IMR-90 (cell line): Measurements from ENCODE around the gene ADPRHL1. TPM values are rescaled to one million over a fixed set of nuclear protein-coding genes. Genes with fewer than 3 reads are reported as not detected.

ENCODE experiments used
- ATAC-seq: fragments of 200-7000 bp; cut with Tn5 transposase; 2 replicates; pipeline ENCODE4 v1.9.1; 2020; ENCODE audit warnings: low read depth, mild to moderate bottlenecking, moderate library complexity
- BruUV-seq: library from RNA; stranded (reverse); fragments of 400-500 nt; replicated peaks from 2 replicates; lab custom pipeline; 2021; lab: Mats Ljungman, UMichigan
- CTCF ChIA-PET: fragments of 300-600 bp; formaldehyde crosslinking; extraction: SDS; loops from one replicate; lab custom pipeline; 2021; ENCODE audit warnings: antibody characterized with exemption; lab: Yijun Ruan, JAX
- POLR2A ChIA-PET: fragments of 300-600 bp; sonication (Branson Sonifier 250); formaldehyde crosslinking; loops from one replicate; lab custom pipeline; 2022; ENCODE audit warnings: antibody characterized with exemption; ENCODE audit not compliant: unreplicated experiment; lab: Charles Lee
- DNase-seq: peaks from one replicate; pipeline ENCODE4 v3.0.0; 2013
- H2AFZ ChIP-seq: replicated peaks from 2 replicates; pipeline ENCODE3; 2013; ENCODE audit warnings: low read length, mild to moderate bottlenecking; ENCODE audit not compliant: poor library complexity
- H2AK5ac ChIP-seq: 2 replicates; pipeline ENCODE4 v1.6.1; 2013; ENCODE audit warnings: low read depth, low read length, inconsistent platforms
- H2AK9ac ChIP-seq: replicated peaks from 2 replicates; pipeline ENCODE3; 2013; ENCODE audit warnings: mild to moderate bottlenecking, low read depth, low read length, moderate library complexity; ENCODE audit not compliant: poor library complexity
- H2BK120ac ChIP-seq: 2 replicates; pipeline ENCODE4 v1.6.1; 2013; ENCODE audit warnings: low read depth, low read length, inconsistent platforms
- H2BK15ac ChIP-seq: 3 replicates; pipeline ENCODE4 v1.6.1; 2013; ENCODE audit warnings: low read depth, low read length, inconsistent platforms
- H2BK20ac ChIP-seq: 2 replicates; pipeline ENCODE4 v1.6.1; 2013; ENCODE audit warnings: low read depth, mild to moderate bottlenecking, inconsistent platforms, low read length, moderate library complexity
- H2BK5ac ChIP-seq: 2 replicates; pipeline ENCODE4 v1.6.1; 2013; ENCODE audit warnings: mild to moderate bottlenecking, low read depth, low read length, inconsistent platforms; ENCODE audit not compliant: poor library complexity, severe bottlenecking
- H3K14ac ChIP-seq: replicated peaks from 2 replicates; pipeline ENCODE4 v1.6.1; 2013; ENCODE audit warnings: low read depth, low read length, inconsistent platforms
- H3K18ac ChIP-seq: 2 replicates; pipeline ENCODE4 v1.6.1; 2013; ENCODE audit warnings: low read depth, low read length, control low read depth
- H3K23ac ChIP-seq: 2 replicates; pipeline ENCODE4 v1.6.1; 2013; ENCODE audit warnings: low read depth, low read length, inconsistent platforms
- H3K27ac ChIP-seq: 2 replicates; pipeline ENCODE4 v1.5.1; 2013; ENCODE audit warnings: mild to moderate bottlenecking, control low read depth, low read length; ENCODE audit not compliant: insufficient read depth
- H3K27me3 ChIP-seq: 2 replicates; pipeline ENCODE4 v1.6.1; 2013; ENCODE audit warnings: low read length; ENCODE audit not compliant: control insufficient read depth, insufficient read depth
- H3K36me3 ChIP-seq: 2 replicates; pipeline ENCODE4 v1.6.1; 2013; ENCODE audit warnings: low read length, mixed read lengths; ENCODE audit not compliant: control insufficient read depth, insufficient read depth
- H3K4ac ChIP-seq: 2 replicates; pipeline ENCODE4 v1.6.1; 2013; ENCODE audit warnings: low read depth, low read length, inconsistent platforms
- H3K4me1 ChIP-seq: 2 replicates; pipeline ENCODE4 v1.6.1; 2013; ENCODE audit warnings: low read length, mixed read lengths; ENCODE audit not compliant: control insufficient read depth, insufficient read depth
- H3K4me2 ChIP-seq: 2 replicates; pipeline ENCODE4 v1.6.1; 2013; ENCODE audit warnings: low read depth, mild to moderate bottlenecking, control low read depth, low read length, moderate library complexity
- H3K4me3 ChIP-seq: 2 replicates; pipeline ENCODE4 v1.5.1; 2013; ENCODE audit warnings: low read depth, mild to moderate bottlenecking, control low read depth, low read length, moderate library complexity; ENCODE audit not compliant: insufficient read depth
- H3K56ac ChIP-seq: 2 replicates; pipeline ENCODE4 v1.6.1; 2013; ENCODE audit warnings: low read length, inconsistent platforms; ENCODE audit not compliant: insufficient read depth; ENCODE audit errors: extremely low read depth
- H3K79me1 ChIP-seq, 2 experiments: 2 replicates each; pipeline ENCODE4 v1.6.1; 2013; ENCODE audit warnings: low read length in 2 of 2, inconsistent platforms in 1 of 2, low read depth in 1 of 2
- H3K9ac ChIP-seq: 2 replicates; pipeline ENCODE4 v1.6.1; 2013; ENCODE audit warnings: low read depth, low read length, control low read depth
- H3K9me1 ChIP-seq: 2 replicates; pipeline ENCODE4 v1.6.1; 2013; ENCODE audit warnings: low read length, inconsistent platforms; ENCODE audit not compliant: insufficient read depth
- H3K9me3 ChIP-seq: 2 replicates; pipeline ENCODE4 v1.6.1; 2013; ENCODE audit warnings: low read length; ENCODE audit not compliant: control insufficient read depth, insufficient read depth
- H4K20me1 ChIP-seq: 2 replicates; pipeline ENCODE4 v1.6.1; 2013; ENCODE audit warnings: low read length, inconsistent platforms; ENCODE audit not compliant: insufficient read depth
- H4K5ac ChIP-seq: 2 replicates; pipeline ENCODE4 v1.6.1; 2013; ENCODE audit warnings: mild to moderate bottlenecking, low read depth, low read length, control low read depth
- H4K8ac ChIP-seq, 2 experiments: 2 replicates each; pipeline ENCODE4 v1.6.1; 2013; ENCODE audit warnings: low read depth in 2 of 2, low read length in 2 of 2, control low read depth in 1 of 2, inconsistent platforms in 1 of 2
- H4K91ac ChIP-seq: 2 replicates; pipeline ENCODE4 v1.6.1; 2013; ENCODE audit warnings: low read depth, low read length, inconsistent platforms; ENCODE audit not compliant: insufficient read depth
- CEBPB ChIP-seq: IDR thresholded peaks from 2 replicates; pipeline ENCODE4 v1.6.1; 2012; ENCODE audit warnings: low read depth, low read length, improper control_type of control experiment
- NFE2L2 ChIP-seq: fragments of 150-350 bp; IDR thresholded peaks from 2 replicates; pipeline ENCODE4 v1.6.1; 2016; ENCODE audit warnings: low read depth, mild to moderate bottlenecking, low read length
- POLR2A ChIP-seq: IDR thresholded peaks from 2 replicates; pipeline ENCODE4 v1.6.1; 2012; ENCODE audit warnings: mild to moderate bottlenecking, low read depth, low read length
- RAD21 ChIP-seq: IDR thresholded peaks from 2 replicates; pipeline ENCODE4 v1.6.1; 2012; ENCODE audit warnings: low read length, improper control_type of control experiment
- WGBS, 2 experiments: methylation state at CpG; one replicate each; pipeline versions ENCODE4 v1.1.5 to v1.1.7; 2013; ENCODE audit warnings: missing lambda C conversion rate in 2 of 2; ENCODE audit not compliant: insufficient read length in 1 of 2; ENCODE audit errors: extremely low coverage in 2 of 2; 5-methylcytosine and 5-hydroxymethylcytosine counted together
- dilution Hi-C: fragments of 300-500 bp; cut with HindIII; formaldehyde crosslinking; loops from one replicate; pipeline ENCODE4 v1.14.3; 2018; ENCODE audit warnings: low sequenced_read_pairs; ENCODE audit not compliant: unreplicated experiment
- in situ Hi-C: fragments of 300-500 bp; cut with MboI; formaldehyde crosslinking; loops from 3 replicates; pipeline ENCODE4 v1.14.3; 2019; ENCODE audit warnings: low sequenced_read_pairs, inconsistent platforms, mixed read lengths
- intact Hi-C: fragments of 100-400 bp; cut with micrococcal nuclease; formaldehyde crosslinking; loops from 2 replicates; pipeline ENCODE4 v1.10.0; 2022
- polyA plus RNA-seq, 3 experiments: library from polyadenylated mRNA; depleted of rRNA; stranded (reverse); fragments of >200 nt; gene quantifications; 2 replicates each; pipeline ENCODE4 v1.2.3, GENCODE V29; 2012; ENCODE audit warnings: low replicate concordance in 1 of 3
- total RNA-seq: library from RNA; depleted of rRNA; stranded (reverse); fragments of >200 nt; gene quantifications from 2 replicates; pipeline ENCODE4 v1.2.3, GENCODE V29; 2012

ADPRHL1 gene
- total and polyA plus RNA-seq, 2 of the 4 experiments (the other 2 are of a cell fraction): 0.36 to 0.67 TPM

DNA sequence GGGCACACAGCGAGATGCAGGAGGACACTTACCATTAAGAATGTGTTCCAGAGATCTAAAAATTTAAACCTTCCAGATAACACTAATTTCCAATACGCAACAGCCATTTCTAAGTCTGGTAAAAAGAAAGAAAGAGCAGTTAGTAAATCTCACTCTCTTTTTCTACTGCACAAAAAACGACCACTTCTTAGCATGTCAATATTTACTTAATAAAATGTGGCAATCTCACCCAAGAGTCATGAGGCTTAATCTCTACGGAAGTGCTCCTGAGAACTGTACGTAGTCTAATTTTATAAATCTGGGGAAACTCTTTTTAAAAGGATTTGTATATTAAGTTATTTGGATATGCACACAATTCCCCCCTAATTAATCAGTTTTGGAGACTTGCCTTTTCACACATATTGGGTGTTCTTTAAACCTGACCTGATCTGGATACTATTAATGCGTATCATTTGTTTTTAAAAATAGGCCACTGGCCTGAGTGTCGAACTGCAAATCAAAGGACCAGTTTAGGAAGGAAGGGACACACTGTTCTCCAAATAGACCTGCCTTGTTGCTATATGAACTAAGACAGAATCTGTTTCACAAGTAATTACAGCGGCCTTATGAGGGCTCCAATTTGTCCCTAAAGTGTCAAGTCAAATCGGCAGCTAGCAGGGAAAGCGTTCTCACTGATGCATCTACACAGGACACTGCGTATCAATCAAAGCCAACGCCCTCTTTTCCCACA lies 7.9 kb upstream of the ADPRHL1 start:
- dilution Hi-C loops (no loop called here), in situ Hi-C loops (no loop called here), intact Hi-C loops (no loop called here)
- WGBS, 2 experiments: 100% methylated on average over 3 of the region's 12 CpGs; no CpG with 5 or more reads in 1 of the 2 experiments
- Histone ChIP-seq H2BK120ac (no peak overlapping the region), H2AK5ac (no peak overlapping the region), H4K20me1 (no peaks in the 10 kb centered on the region; the same call in none of the 2 replicates), H2BK15ac (no peak overlapping the region), H3K9me1 (no peaks in the 10 kb centered on the region), H3K4ac (no peak overlapping the region), H3K14ac (no peak overlapping the region), H2AFZ (no peak overlapping the region), H2BK20ac (no peak overlapping the region), H3K4me2 (no peak overlapping the region), H4K8ac (no peak overlapping the region), H3K56ac (no peak overlapping the region), H2BK5ac (no peak overlapping the region), H2AK9ac (no peak overlapping the region), H3K9ac (no peak overlapping the region), H4K91ac (no peak overlapping the region), H3K23ac (no peak overlapping the region), H3K27ac (no peak overlapping the region), H3K36me3 (peaks cover 34% of the 10 kb centered on the region), H3K27me3 (no peaks in the 10 kb centered on the region), H4K5ac (no peak overlapping the region), H3K18ac (no peak overlapping the region), H3K4me3 (no peak overlapping the region), H3K9me3 (no peaks in the 10 kb centered on the region), H3K79me1 (peaks cover 3 to 19% of the 10 kb centered on the region in 2 experiments; a peak in 2 of 4 replicates), H3K4me1 (peaks cover 2% of the 10 kb centered on the region; the same call in 1 of the 2 replicates)
- DNase-seq: no peak
- ChIA-PET CTCF (no interaction called here), POLR2A (no interaction called here)
- ATAC-seq: no peak
- no TSS peak for BruUV-seq
- TF ChIP-seq POLR2A (no peak), NFE2L2 (no peak), CEBPB (no peak), RAD21 (no peak)
